Naive thymus-derived CD4-positive, alpha-beta T cell (primary cell): ENCODE data around the gene GPRASP3. TPM values are rescaled to one million over a fixed set of nuclear protein-coding genes. Genes with fewer than 3 reads are reported as not detected.

Experiments
- ATAC-seq: fragments of 150-1000 bp; cut with Tn5 transposase; 2 replicates; pipeline ENCODE4 v1.10.0; 2021; ENCODE audit warnings: mild to moderate bottlenecking, moderate library complexity
- CTCF ChIA-PET: fragments of 350-600 bp; sonication (Branson Sonifier 250); formaldehyde crosslinking; loops from one replicate; lab custom pipeline; 2021; ENCODE audit warnings: antibody characterized with exemption; lab: Charles Lee
- POLR2A ChIA-PET: fragments of 350-600 bp; sonication (Branson Sonifier 250); formaldehyde crosslinking; loops from one replicate; lab custom pipeline; 2021; ENCODE audit warnings: antibody characterized with exemption, inconsistent platforms; lab: Charles Lee
- DNase-seq, 9 donors: peaks; one replicate each; pipeline versions ENCODE4 v3.0.0 to v3.0.0-alpha.2; 2020 to 2022; ENCODE audit warnings: mixed read lengths in 1 of 9
- H3K27ac ChIP-seq: one replicate; pipeline ENCODE4 v1.7.0; 2013; ENCODE audit warnings: mild to moderate bottlenecking, low read depth, low read length, moderate library complexity
- H3K27me3 ChIP-seq, 2 donors: one replicate each; pipeline ENCODE4 v1.7.0; 2013; ENCODE audit warnings: low read length in 2 of 2, mild to moderate bottlenecking in 2 of 2, moderate library complexity in 2 of 2; ENCODE audit not compliant: control insufficient read depth in 2 of 2, insufficient read depth in 2 of 2
- H3K36me3 ChIP-seq, 3 experiments: 1 replicate in 2 of 3; 2 replicates in 1 of 3; pipeline ENCODE4 v1.7.0; 2013; ENCODE audit warnings: low read length in 3 of 3, mild to moderate bottlenecking in 3 of 3, moderate library complexity in 1 of 3; ENCODE audit not compliant: insufficient read depth in 3 of 3, control insufficient read depth in 2 of 3
- H3K4me1 ChIP-seq, 2 donors: one replicate each; pipeline ENCODE4 v1.7.0; 2013; ENCODE audit warnings: low read length in 2 of 2, mild to moderate bottlenecking in 2 of 2, moderate library complexity in 1 of 2; ENCODE audit not compliant: control insufficient read depth in 2 of 2, insufficient read depth in 2 of 2
- H3K4me3 ChIP-seq: 2 replicates; pipeline ENCODE4 v1.7.0; 2013; ENCODE audit warnings: mild to moderate bottlenecking, low read length
- H3K9me3 ChIP-seq, 3 experiments: 1 replicate in 2 of 3; 2 replicates in 1 of 3; pipeline ENCODE4 v1.7.0; 2013; ENCODE audit warnings: low read length in 3 of 3; ENCODE audit not compliant: control insufficient read depth in 2 of 3
- H3K27ac Mint-ChIP-seq, 9 donors: one replicate each; pipeline ENCODE4 v1.8.0; 2020 to 2022; ENCODE audit warnings: mixed read lengths in 9 of 9, mild to moderate bottlenecking in 8 of 9, moderate library complexity in 5 of 9, inconsistent platforms in 2 of 9
- H3K27me3 Mint-ChIP-seq, 5 donors: one replicate each; pipeline ENCODE4 v1.8.0; 2021 to 2022; ENCODE audit warnings: mixed read lengths in 5 of 5, mild to moderate bottlenecking in 1 of 5
- H3K36me3 Mint-ChIP-seq, 5 donors: one replicate each; pipeline ENCODE4 v1.8.0; 2020 to 2022; ENCODE audit warnings: mixed read lengths in 5 of 5, mild to moderate bottlenecking in 3 of 5, inconsistent platforms in 1 of 5
- H3K4me1 Mint-ChIP-seq, 7 donors: one replicate each; pipeline ENCODE4 v1.8.0; 2020 to 2022; ENCODE audit warnings: mixed read lengths in 7 of 7, mild to moderate bottlenecking in 3 of 7, inconsistent platforms in 1 of 7
- H3K4me3 Mint-ChIP-seq, 10 donors: one replicate each; pipeline ENCODE4 v1.8.0; 2020 to 2022; ENCODE audit warnings: mild to moderate bottlenecking in 10 of 10, mixed read lengths in 10 of 10, moderate library complexity in 6 of 10, inconsistent platforms in 2 of 10
- H3K9me3 Mint-ChIP-seq, 11 donors: one replicate each; pipeline ENCODE4 v1.8.0; 2020 to 2022; ENCODE audit warnings: mixed read lengths in 11 of 11, mild to moderate bottlenecking in 4 of 11, inconsistent platforms in 1 of 11, moderate library complexity in 1 of 11
- intact Hi-C, 2 donors: fragments of 100-400 bp; cut with micrococcal nuclease; formaldehyde crosslinking; loops; one replicate each; pipeline ENCODE4 v1.15.1; 2023
- polyA plus RNA-seq, 2 donors: library from polyadenylated mRNA; unstranded; fragments of 300-500 nt; fragmentation: Illumina TruSeq; gene quantifications; one replicate each; pipeline ENCODE4 v1.2.3, GENCODE V29; 2021
- total RNA-seq, 6 experiments: library from RNA in 5 of 6; stranded (reverse) in 5 of 6; gene quantifications; 1 replicate in 5 of 6; 2 replicates in 1 of 6; pipeline ENCODE4 v1.2.3 and lab custom pipeline; 2021 to 2026

The GPRASP3 gene
- total and polyA plus RNA-seq, 7 experiments from 2014 or later, result 0.39 to 3.5 (median 1.9) TPM

DNA sequence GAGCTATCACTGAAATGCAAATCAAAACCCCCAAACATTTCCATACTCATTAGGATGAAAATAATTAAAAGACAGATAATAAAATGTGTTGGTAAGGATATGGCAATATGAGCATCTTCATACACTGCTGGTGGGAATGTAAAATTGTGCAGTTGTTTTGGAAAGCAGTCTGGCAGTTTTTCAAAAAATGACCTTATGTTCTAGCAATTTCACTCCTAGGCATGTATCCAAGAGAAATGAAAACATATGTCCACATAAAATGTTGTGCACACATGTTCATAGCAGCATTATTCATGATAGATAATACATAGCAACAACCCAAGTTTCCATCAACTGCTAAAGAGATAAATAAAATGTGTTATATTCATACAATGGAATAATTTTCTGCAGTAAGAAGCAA is 23.0 kb upstream of the GPRASP3 start:
- H3K9me3 ChIP-seq, result no peaks in the 10 kb centered on the region
- Mint-ChIP-seq H3K4me1 (no peaks in the 10 kb centered on the region), H3K9me3 (peaks cover 0 to 7% (median 0%) of the 10 kb centered on the region in 11 donors), H3K36me3 (peaks cover 0 to 20% (median 6%) of the 10 kb centered on the region in 5 donors), H3K27ac (no peak overlapping the region), H3K27me3 (no peaks in the 10 kb centered on the region), H3K4me3 (no peak overlapping the region)
- no peak overlapping the region for H3K4me3 ChIP-seq
- DNase-seq (no peak), ATAC-seq (no peak)
- H3K27ac ChIP-seq, result no peak overlapping the region
- no peaks in the 10 kb centered on the region for H3K36me3 ChIP-seq
- no peaks in the 10 kb centered on the region for H3K27me3 ChIP-seq
- POLR2A ChIA-PET, result no interaction called here
- CTCF ChIA-PET, result no interaction called here
- intact Hi-C loops, result no loop called here
- no peaks in the 10 kb centered on the region for H3K4me1 ChIP-seq

- H3K4me3 ChIP-seq, result no peak overlapping the region
- intact Hi-C loops, result no loop called here
- CTCF ChIA-PET, result no interaction called here
Measured at GRCh38 chrX:102708900-102709299, 11.6 kb upstream of the GPRASP3 start.

GRCh38 chrX:102711872-102712215 is 8.7 kb upstream of the GPRASP3 start:
- ChIA-PET CTCF (no interaction called here), POLR2A (no interaction called here)
- intact Hi-C loops, result loop anchor here in 1 of 2 donors (1.0 to 10.0 kb wide), 6 partner anchors 8 to 1303 kb away; partner anchors contain the start of genes ARMCX5, BEX5, GPRASP1 and GPRASP3
- Histone ChIP-seq H3K27me3 (no peaks in the 10 kb centered on the region), H3K4me1 (peaks cover 0 to 8% of the 10 kb centered on the region in 2 donors), H3K9me3 (no peaks in the 10 kb centered on the region), H3K4me3 (peak overlapping the region; percentile 50), H3K27ac (no peak overlapping the region), H3K36me3 (no peaks in the 10 kb centered on the region)
- no peaks in the 10 kb centered on the region for H3K36me3 Mint-ChIP-seq
- DNase-seq, result no peak
- ATAC-seq, result no peak
- peaks cover 5 to 37% (median 25%) of the 10 kb centered on the region in 7 donors for H3K4me1 Mint-ChIP-seq
- peaks cover 0 to 1% (median 0%) of the 10 kb centered on the region in 11 donors for H3K9me3 Mint-ChIP-seq
- peaks cover 5 to 34% (median 8%) of the 10 kb centered on the region in 5 donors for H3K27me3 Mint-ChIP-seq
- no peak overlapping the region for H3K27ac Mint-ChIP-seq
- H3K4me3 Mint-ChIP-seq, result peak overlapping the region in 8 of 10 donors; percentile 82 to 94 (median 89)

More at GRCh38 chrX:102708900-102709299, 11.6 kb upstream of the GPRASP3 start:
- H3K4me1 ChIP-seq, result peaks cover 0 to 8% of the 10 kb centered on the region in 2 donors
- no peaks in the 10 kb centered on the region for H3K27me3 ChIP-seq
- H3K9me3 Mint-ChIP-seq, result peaks cover 0 to 3% (median 0%) of the 10 kb centered on the region in 11 donors
- H3K4me3 Mint-ChIP-seq, result no peak overlapping the region
- DNase-seq, result no peak
- POLR2A ChIA-PET, result no interaction called here
- H3K36me3 Mint-ChIP-seq, result no peaks in the 10 kb centered on the region
- no peak overlapping the region for H3K27ac Mint-ChIP-seq
- H3K9me3 ChIP-seq, result no peaks in the 10 kb centered on the region
- H3K27ac ChIP-seq, result no peak overlapping the region
- H3K27me3 Mint-ChIP-seq, result peaks cover 5 to 37% (median 8%) of the 10 kb centered on the region in 5 donors
- no peak for ATAC-seq
- H3K36me3 ChIP-seq, result no peaks in the 10 kb centered on the region
- H3K4me1 Mint-ChIP-seq, result peaks cover 5 to 37% (median 25%) of the 10 kb centered on the region in 7 donors

- no peaks in the 10 kb centered on the region for H3K36me3 ChIP-seq
- H3K9me3 ChIP-seq, result no peaks in the 10 kb centered on the region
- H3K27ac ChIP-seq, result peak within 1 kb of the TSS; percentile 14
- ChIA-PET CTCF (no interaction called here), POLR2A (no interaction called here)
- H3K4me1 ChIP-seq, result peaks cover 0 to 8% of the 10 kb centered on the region in 2 donors
- intact Hi-C loops, result loop anchor here in 1 of 2 donors (1.0 to 10.0 kb wide), 6 partner anchors 8 to 1304 kb away; partner anchors contain the start of genes ARMCX5, BEX5, GPRASP1 and GPRASP3
- Mint-ChIP-seq H3K36me3 (no peaks in the 10 kb centered on the region), H3K27ac (peak within 1 kb of the TSS in 8 of 9 donors; percentile 31 to 93 (median 53)), H3K4me1 (peaks cover 5 to 37% (median 25%) of the 10 kb centered on the region in 7 donors), H3K9me3 (peaks cover 0 to 1% (median 0%) of the 10 kb centered on the region in 11 donors), H3K27me3 (peaks cover 5 to 32% (median 8%) of the 10 kb centered on the region in 5 donors), H3K4me3 (peak within 1 kb of the TSS; percentile 78 to 94 (median 89))
- H3K27me3 ChIP-seq, result no peaks in the 10 kb centered on the region
- H3K4me3 ChIP-seq, result peak within 1 kb of the TSS; percentile 50
- ATAC-seq (peak; percentile 34), DNase-seq (peak in 7 of 9 donors; percentile 11 to 32 (median 18))
Measured at GRCh38 chrX:102712216-102712966, 8.2 kb upstream of the GPRASP3 start, which contains the start of gene GPRASP2. TSS of gene GPRASP2 (plus strand) at chrX:102712448. CDS start at chrX:102714870, 2,422 bp downstream.

DNA sequence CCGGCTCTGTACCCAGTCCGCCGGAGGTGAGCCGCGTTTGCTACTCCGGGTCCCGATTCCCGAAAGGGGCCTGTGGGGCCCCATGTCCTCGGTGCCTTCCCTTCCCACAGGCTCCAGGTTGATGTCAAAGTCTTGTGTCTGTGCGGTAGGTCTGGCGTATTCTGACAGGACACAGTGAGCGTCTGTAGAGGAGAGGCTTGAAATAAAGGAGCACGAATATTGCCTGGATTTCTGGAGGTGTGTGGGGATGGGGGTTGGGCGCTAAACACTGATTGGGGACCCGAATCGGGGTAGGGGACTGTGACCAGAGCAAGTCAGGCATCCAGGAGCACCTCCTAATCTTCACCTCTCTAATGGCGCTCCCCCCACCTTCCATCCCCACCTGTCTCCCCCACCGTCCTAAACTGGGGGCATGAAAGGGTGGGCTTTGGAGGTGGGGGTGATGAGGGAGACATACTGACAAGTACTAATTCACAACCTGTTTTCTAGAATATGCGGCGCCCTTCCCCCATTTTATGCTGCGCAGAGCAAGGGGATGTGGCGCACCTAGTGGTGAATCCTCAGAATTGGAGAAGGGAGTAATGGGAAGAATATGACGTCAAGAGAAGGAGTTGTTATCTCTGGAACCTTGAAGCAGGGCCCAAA is 7.4 kb upstream of the GPRASP3 start:
- POLR2A ChIA-PET, result no interaction called here
- Mint-ChIP-seq H3K27ac (peak overlapping the region in 6 of 9 donors; percentile 36 to 93 (median 56)), H3K9me3 (peaks cover 0 to 1% (median 0%) of the 10 kb centered on the region in 11 donors), H3K4me3 (peak overlapping the region; percentile 70 to 94 (median 88)), H3K27me3 (peaks cover 5 to 30% (median 8%) of the 10 kb centered on the region in 5 donors), H3K4me1 (peaks cover 5 to 35% (median 25%) of the 10 kb centered on the region in 7 donors), H3K36me3 (no peaks in the 10 kb centered on the region)
- Histone ChIP-seq H3K9me3 (no peaks in the 10 kb centered on the region), H3K27me3 (no peaks in the 10 kb centered on the region), H3K4me1 (peaks cover 0 to 8% of the 10 kb centered on the region in 2 donors), H3K27ac (peak overlapping the region; percentile 14), H3K4me3 (peak overlapping the region; percentile 50), H3K36me3 (no peaks in the 10 kb centered on the region)
- CTCF ChIA-PET, result no interaction called here
- intact Hi-C loops, result loop anchor here in 1 of 2 donors (1.0 to 10.0 kb wide), 6 partner anchors 7 to 1304 kb away; partner anchors contain the start of genes ARMCX5, BEX5, GPRASP1 and GPRASP3
- ATAC-seq (no peak), DNase-seq (peak in 7 of 9 donors; percentile 9 to 33 (median 23))

DNA sequence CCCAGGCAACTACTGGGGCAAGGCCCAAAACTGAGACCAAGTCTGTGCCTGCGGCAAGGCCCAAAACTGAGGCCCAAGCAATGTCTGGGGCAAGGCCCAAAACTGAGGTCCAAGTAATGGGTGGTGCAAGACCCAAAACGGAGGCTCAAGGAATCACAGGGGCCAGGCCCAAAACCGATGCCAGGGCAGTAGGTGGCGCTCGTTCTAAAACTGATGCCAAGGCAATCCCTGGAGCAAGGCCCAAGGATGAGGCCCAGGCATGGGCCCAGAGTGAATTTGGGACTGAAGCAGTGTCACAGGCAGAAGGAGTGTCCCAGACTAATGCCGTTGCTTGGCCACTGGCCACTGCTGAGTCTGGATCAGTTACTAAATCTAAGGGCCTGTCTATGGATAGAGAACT is 5.5 kb upstream of the GPRASP3 start:
- H3K36me3 Mint-ChIP-seq, result no peaks in the 10 kb centered on the region
- no peak overlapping the region for H3K4me3 ChIP-seq
- peaks cover 0 to 1% (median 0%) of the 10 kb centered on the region in 11 donors for H3K9me3 Mint-ChIP-seq
- no peaks in the 10 kb centered on the region for H3K36me3 ChIP-seq
- ChIA-PET POLR2A (no interaction called here), CTCF (no interaction called here)
- intact Hi-C loops, result loop anchor here in 1 of 2 donors (5.0 to 10.0 kb wide), 3 partner anchors 50 to 558 kb away; partner anchors contain the start of genes BEX5 and GPRASP1
- H3K4me1 Mint-ChIP-seq, result peaks cover 0 to 21% (median 13%) of the 10 kb centered on the region in 7 donors
- H3K9me3 ChIP-seq, result no peaks in the 10 kb centered on the region
- no peak overlapping the region for H3K27ac ChIP-seq
- ATAC-seq (no peak), DNase-seq (no peak)
- H3K27ac Mint-ChIP-seq, result no peak overlapping the region
- H3K27me3 ChIP-seq, result no peaks in the 10 kb centered on the region
- peaks cover 0 to 3% of the 10 kb centered on the region in 2 donors for H3K4me1 ChIP-seq
- H3K27me3 Mint-ChIP-seq, result peaks cover 5 to 22% (median 8%) of the 10 kb centered on the region in 5 donors
- H3K4me3 Mint-ChIP-seq, result no peak overlapping the region
